VCaP (cell line): Measurements from ENCODE around the gene PCSK5.

ENCODE experiments used
- H3K27ac ChIP-seq: fragments of 450-650 bp; 2 replicates; pipeline ENCODE4 v1.5.1; 2017
- CTCF ChIP-seq: fragments of 450-650 bp; conservative IDR thresholded peaks from 2 replicates; pipeline ENCODE4 v1.5.1; 2017; ENCODE audit warnings: mild to moderate bottlenecking, moderate library complexity

The PCSK5 gene

GRCh38 chr9:76231001-76231400, 340.5 kb downstream of the PCSK5 start:
- TF ChIP-seq CTCF: no peak
- no peak overlapping the region for H3K27ac ChIP-seq

GRCh38 chr9:76232861-76233489, 342.5 kb downstream of the PCSK5 start:
- H3K27ac ChIP-seq: no peak overlapping the region
- TF ChIP-seq CTCF: no peak

GRCh38 chr9:76240578-76240977, 350.1 kb downstream of the PCSK5 start:
- H3K27ac ChIP-seq: no peak overlapping the region
- no peak for TF ChIP-seq CTCF

GRCh38 chr9:76245518-76245917, 355.0 kb downstream of the PCSK5 start:
- H3K27ac ChIP-seq: no peak overlapping the region
- no peak for TF ChIP-seq CTCF

GRCh38 chr9:76246680-76247079, 356.2 kb downstream of the PCSK5 start:
- TF ChIP-seq CTCF: no peak
- no peak overlapping the region for H3K27ac ChIP-seq

GRCh38 chr9:76247426-76247825, 357.0 kb downstream of the PCSK5 start:
- no peak overlapping the region for H3K27ac ChIP-seq
- no peak for TF ChIP-seq CTCF

GRCh38 chr9:76249309-76249708, 358.8 kb downstream of the PCSK5 start:
- no peak overlapping the region for H3K27ac ChIP-seq
- no peak for TF ChIP-seq CTCF
